OCI-LY7 (cell line): ENCODE data around the gene TMEM109.

ENCODE experiments used
- EZH2phosphoT487 ChIP-seq: fragments of 200-600 bp; sonication (generic); IDR thresholded peaks from 2 replicates; pipeline ENCODE4 v1.6.1; 2018; ENCODE audit warnings: low read depth, borderline replicate concordance, mild to moderate bottlenecking, mixed run types, antibody characterized with exemption, low read length, moderate library complexity, mixed read lengths
- TF ChIP-seq, protein P1 (sequence below): fragments of 200-600 bp; sonication (generic); conservative IDR thresholded peaks from 2 replicates; pipeline ENCODE4 v1.5.1; 2014; ENCODE audit warnings: mild to moderate bottlenecking, antibody characterized with exemption, low read length, moderate library complexity, mixed read lengths

DNA sequence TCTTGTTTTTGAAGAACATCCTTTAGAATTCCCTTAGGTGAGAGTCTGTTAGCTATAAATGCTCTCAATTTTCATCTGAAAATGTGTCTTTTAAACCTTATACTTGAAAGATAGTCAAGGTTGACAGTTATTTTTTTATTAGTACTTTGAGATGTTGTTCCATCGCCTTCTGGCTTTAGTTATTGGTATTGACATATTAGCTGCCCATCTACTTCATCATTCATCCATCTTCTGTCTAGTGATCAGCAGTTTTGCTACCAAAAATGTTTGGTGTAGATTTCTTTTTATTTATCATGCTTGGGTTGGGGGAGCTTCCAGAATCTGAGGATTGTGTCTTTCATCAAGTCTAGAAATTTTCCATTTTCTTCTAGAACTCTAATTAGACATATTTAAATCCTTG is 54.3 kb downstream of the TMEM109 start:
- TF ChIP-seq, protein P1, sequence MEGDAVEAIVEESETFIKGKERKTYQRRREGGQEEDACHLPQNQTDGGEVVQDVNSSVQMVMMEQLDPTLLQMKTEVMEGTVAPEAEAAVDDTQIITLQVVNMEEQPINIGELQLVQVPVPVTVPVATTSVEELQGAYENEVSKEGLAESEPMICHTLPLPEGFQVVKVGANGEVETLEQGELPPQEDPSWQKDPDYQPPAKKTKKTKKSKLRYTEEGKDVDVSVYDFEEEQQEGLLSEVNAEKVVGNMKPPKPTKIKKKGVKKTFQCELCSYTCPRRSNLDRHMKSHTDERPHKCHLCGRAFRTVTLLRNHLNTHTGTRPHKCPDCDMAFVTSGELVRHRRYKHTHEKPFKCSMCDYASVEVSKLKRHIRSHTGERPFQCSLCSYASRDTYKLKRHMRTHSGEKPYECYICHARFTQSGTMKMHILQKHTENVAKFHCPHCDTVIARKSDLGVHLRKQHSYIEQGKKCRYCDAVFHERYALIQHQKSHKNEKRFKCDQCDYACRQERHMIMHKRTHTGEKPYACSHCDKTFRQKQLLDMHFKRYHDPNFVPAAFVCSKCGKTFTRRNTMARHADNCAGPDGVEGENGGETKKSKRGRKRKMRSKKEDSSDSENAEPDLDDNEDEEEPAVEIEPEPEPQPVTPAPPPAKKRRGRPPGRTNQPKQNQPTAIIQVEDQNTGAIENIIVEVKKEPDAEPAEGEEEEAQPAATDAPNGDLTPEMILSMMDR = 0 out of 2 replicates have a peak, but pooled peaks have one; percentile 6
- no peak for TF ChIP-seq EZH2phosphoT487
